HG02588 (cell line): ENCODE results near the gene ZNRD2.

ENCODE experiments used
- ATAC-seq: cut with Tn5 transposase; IDR thresholded peaks from one replicate; pipeline ENCODE4 v1.9.1; 2021; ENCODE audit warnings: mild to moderate bottlenecking, moderate library complexity; ENCODE audit not compliant: unreplicated experiment

ZNRD2 gene

GRCh38 chr11:65538232-65538914, 31.9 kb upstream of the ZNRD2 start:
- ATAC-seq: no peak

GRCh38 chr11:65538915-65539743, 31.1 kb upstream of the ZNRD2 start:
- peak; percentile 3 for ATAC-seq

GRCh38 chr11:65539744-65540289, 30.5 kb upstream of the ZNRD2 start:
- peak; percentile 42 for ATAC-seq

- ATAC-seq: peak; percentile 54
Observed at GRCh38 chr11:65540290-65541092, 29.8 kb upstream of the ZNRD2 start.

GRCh38 chr11:65541093-65541982, 28.9 kb upstream of the ZNRD2 start:
- no peak for ATAC-seq

- ATAC-seq: no peak
Observed at GRCh38 chr11:65542738-65543390, 27.4 kb upstream of the ZNRD2 start.

- no peak for ATAC-seq
Observed at GRCh38 chr11:65545853-65546216, 24.4 kb upstream of the ZNRD2 start.

GRCh38 chr11:65546217-65546958, 23.9 kb upstream of the ZNRD2 start:
- peak; percentile 67 for ATAC-seq

- no peak for ATAC-seq
Observed at GRCh38 chr11:65547446-65548125, 22.7 kb upstream of the ZNRD2 start.

GRCh38 chr11:65548395-65548794, 21.9 kb upstream of the ZNRD2 start:
- no peak for ATAC-seq

GRCh38 chr11:65549096-65549495, 21.2 kb upstream of the ZNRD2 start:
- ATAC-seq: no peak

- ATAC-seq: peak; percentile 55
Observed at GRCh38 chr11:65551572-65552387, 18.5 kb upstream of the ZNRD2 start.

GRCh38 chr11:65552388-65552951, 17.8 kb upstream of the ZNRD2 start:
- no peak for ATAC-seq

GRCh38 chr11:65553301-65554001, 16.8 kb upstream of the ZNRD2 start:
- no peak for ATAC-seq

GRCh38 chr11:65554057-65554818, 16.0 kb upstream of the ZNRD2 start:
- no peak for ATAC-seq

- no peak for ATAC-seq
Observed at GRCh38 chr11:65554842-65555430, 15.3 kb upstream of the ZNRD2 start.
